ENCODE data around the gene SLC25A24. TPM values are rescaled to one million over a fixed set of nuclear protein-coding genes. Genes with fewer than 3 reads are reported as not detected.

SLC25A24 gene
- total and polyA plus RNA-seq, 9 of the 15 experiments (the other 6 are each of a cell fraction or from before 2014, with no cell fraction given) = 6.9 to 34.9 (median 25.4) TPM

- TF ChIP-seq STAT6 (CRISPR knock-in tag; IDR thresholded peaks at IDR 0.05) = no peak
- TF ChIP-seq MAZ (CRISPR knock-in tag; conservative IDR thresholded peaks at IDR 0.05 in 1 of 2, IDR thresholded peaks at IDR 0.05 in 1 of 2) = 0 out of 4 replicates have a peak, but pooled peaks of 1 of the 2 experiments have one; percentile 11
- TF ChIP-seq ARID1B (IDR thresholded peaks at IDR 0.05) = peak; percentile 94
- no peak for TF ChIP-seq PCBP1 (IDR thresholded peaks at IDR 0.05; ENCODE audit: low read depth, low read length, poor library complexity, severe bottlenecking)
Observed at GRCh38 chr1:108100148-108100547, 100.0 kb downstream of the SLC25A24 start (continued).

DNA sequence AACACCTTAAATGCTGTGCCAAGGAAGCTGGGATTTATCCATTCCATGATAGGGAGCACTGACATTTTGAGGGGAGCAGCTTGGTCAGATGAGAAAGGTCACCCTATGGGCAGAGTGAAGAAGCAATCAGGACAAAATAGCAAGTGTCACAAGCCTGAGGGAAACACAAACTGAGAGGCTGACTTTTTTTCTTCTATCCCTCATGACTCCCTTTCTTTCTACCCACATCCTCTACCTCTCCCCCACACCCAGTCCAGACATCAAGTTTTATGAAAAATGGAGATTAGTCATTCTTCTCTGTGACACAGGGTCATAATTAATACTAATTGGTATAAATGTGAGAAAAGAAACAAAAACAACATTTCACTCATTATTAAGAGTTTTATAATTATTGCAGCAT, 103.1 kb downstream of the SLC25A24 start:
- Histone ChIP-seq H3K27ac (ENCODE audit: extremely low read depth, low read depth, low read length) (no peak overlapping the region), H3K27me3 (ENCODE audit: control insufficient read depth in 2 of 2, insufficient read depth in 2 of 2, low read length in 2 of 2) (no peaks in the 10 kb centered on the region; a peak in 1 of 5 replicates), H3K4me2 (ENCODE audit: insufficient read depth, low read length) (no peak overlapping the region), H3K36me3 (ENCODE audit: control insufficient read depth, insufficient read depth, low read length) (no peaks in the 10 kb centered on the region), H4K20me1 (replicated peaks; ENCODE audit: control insufficient read depth, insufficient read depth, low read length) (no peaks in the 10 kb centered on the region), H3K9ac (ENCODE audit: insufficient read depth in 1 of 2, low read depth in 2 of 2, low read length in 2 of 2) (no peak overlapping the region), H3K4me3 (no peak overlapping the region), H3K4me1 (replicated peaks in 1 of 2; ENCODE audit: control insufficient read depth in 2 of 2, insufficient read depth in 2 of 2, low read length in 2 of 2) (peaks cover 0 to 8% of the 10 kb centered on the region in 2 experiments; a peak in 2 of 5 replicates), H3K9me1 (ENCODE audit: control insufficient read depth, insufficient read depth, low read length) (no peaks in the 10 kb centered on the region), H3K79me2 (ENCODE audit: control insufficient read depth, insufficient read depth, low read length) (no peaks in the 10 kb centered on the region), H3K9me3 (replicated peaks; ENCODE audit: control insufficient read depth, insufficient read depth, low read depth, low read length) (no peaks in the 10 kb centered on the region), H2AFZ (ENCODE audit: low read depth, low read length) (no peak overlapping the region)
- CTCF ChIA-PET (ENCODE audit: low intra/inter-chr PET ratio) = no interaction called here
- no TSS peak for BruUV-seq (replicated peaks)
- in situ Hi-C loops (cut with MboI) (no loop called here), intact Hi-C loops (cut with micrococcal nuclease) (no loop called here)
- TF ChIP-seq CTCFL (IDR thresholded peaks at IDR 0.05; ENCODE audit: borderline replicate concordance, insufficient read depth, low read depth, low read length, poor library complexity, severe bottlenecking) (no peak), TCFL5 (CRISPR knock-in tag; conservative IDR thresholded peaks at IDR 0.05) (no peak), MEIS2 (IDR thresholded peaks at IDR 0.05; ENCODE audit: partially characterized antibody) (peak; percentile 5)
- FAIRE-seq (no peak), DNase-seq (ENCODE audit: extremely low read depth in 1 of 4, low spot score in 3 of 4) (no peak), ATAC-seq (no peak)
- POLR2A ChIA-PET = no interaction called here

Measured in K562 (cell line).